ENCODE data around the gene GPR108.
A peak's percentile ranks its signal among the peaks of the same experiment; 100 is the strongest.
"Not testable (repeated sequence)": the region's sequence is repeated elsewhere in the genome, so short reads cannot be mapped to it uniquely, and the experiment has no call there.

Gene GPR108

GRCh38 chr19:6772028-6772865, 34.9 kb upstream of the GPR108 start, which contains the start of gene VAV1:
Gene VAV1 (plus strand): TSS chr19:6772708. CDS start chr19:6772808, 100 bp downstream.
- Histone ChIP-seq H3K9me3 (ENCODE audit: control insufficient read depth in 1 of 2, low read length in 2 of 2) (no peaks in the 10 kb centered on the region), H3K9ac (ENCODE audit: low read depth in 1 of 2, low read length in 2 of 2) (peak within 1 kb of the TSS; percentile 57 to 59), H3K4me1 (ENCODE audit: control insufficient read depth in 1 of 2, insufficient read depth in 2 of 2, low read length in 2 of 2) (peaks cover 0 to 19% of the 10 kb centered on the region in 2 donors), H3K27me3 (ENCODE audit: control insufficient read depth in 1 of 2, insufficient read depth in 2 of 2, low read length in 2 of 2) (peaks cover 0 to 4% of the 10 kb centered on the region in 2 donors), H3K36me3 (ENCODE audit: control insufficient read depth in 1 of 2, insufficient read depth in 2 of 2, low read length in 2 of 2) (no peaks in the 10 kb centered on the region), H3K4me3 (ENCODE audit: low read depth in 1 of 2, low read length in 2 of 2) (peak within 1 kb of the TSS; percentile 72 to 76), H3K27ac (ENCODE audit: low read depth, low read length) (no peak within 1 kb of the TSS)

- H3K9ac ChIP-seq (ENCODE audit: low read depth in 1 of 2, low read length in 2 of 2); H3K9me3 ChIP-seq (ENCODE audit: control insufficient read depth in 1 of 2, low read length in 2 of 2); H3K27me3 ChIP-seq (ENCODE audit: control insufficient read depth in 1 of 2, insufficient read depth in 2 of 2, low read length in 2 of 2); H3K36me3 ChIP-seq (ENCODE audit: control insufficient read depth in 1 of 2, insufficient read depth in 2 of 2, low read length in 2 of 2); H3K27ac ChIP-seq (ENCODE audit: low read depth, low read length); H3K4me3 ChIP-seq (ENCODE audit: low read depth in 1 of 2, low read length in 2 of 2): not testable (repeated sequence)
- H3K4me1 ChIP-seq (ENCODE audit: control insufficient read depth in 1 of 2, insufficient read depth in 2 of 2, low read length in 2 of 2): peaks cover 2 to 19% of the 10 kb centered on the region in 2 donors
Measured at GRCh38 chr19:6771648-6772027, 34.3 kb upstream of the GPR108 start.

- H3K27me3 ChIP-seq (ENCODE audit: control insufficient read depth in 1 of 2, insufficient read depth in 2 of 2, low read length in 2 of 2): peaks cover 0 to 4% of the 10 kb centered on the region in 2 donors
- no peak overlapping the region for H3K27ac ChIP-seq (ENCODE audit: low read depth, low read length)
- H3K9me3 ChIP-seq (ENCODE audit: control insufficient read depth in 1 of 2, low read length in 2 of 2): no peaks in the 10 kb centered on the region
- H3K4me1 ChIP-seq (ENCODE audit: control insufficient read depth in 1 of 2, insufficient read depth in 2 of 2, low read length in 2 of 2): peaks cover 16 to 22% of the 10 kb centered on the region in 2 donors
- no peak overlapping the region for H3K4me3 ChIP-seq (ENCODE audit: low read depth in 1 of 2, low read length in 2 of 2)
- H3K36me3 ChIP-seq (ENCODE audit: control insufficient read depth in 1 of 2, insufficient read depth in 2 of 2, low read length in 2 of 2): no peaks in the 10 kb centered on the region
- no peak overlapping the region for H3K9ac ChIP-seq (ENCODE audit: low read depth in 1 of 2, low read length in 2 of 2)
Measured at GRCh38 chr19:6769006-6769619, 31.7 kb upstream of the GPR108 start.

GRCh38 chr19:6768236-6768785, 30.9 kb upstream of the GPR108 start:
- H3K4me1 ChIP-seq (ENCODE audit: control insufficient read depth in 1 of 2, insufficient read depth in 2 of 2, low read length in 2 of 2): peaks cover 16 to 22% of the 10 kb centered on the region in 2 donors
- H3K9ac ChIP-seq (ENCODE audit: low read depth in 1 of 2, low read length in 2 of 2): peak overlapping the region; percentile 31 to 51
- H3K36me3 ChIP-seq (ENCODE audit: control insufficient read depth in 1 of 2, insufficient read depth in 2 of 2, low read length in 2 of 2): peaks cover 0 to 3% of the 10 kb centered on the region in 2 donors
- no peaks in the 10 kb centered on the region for H3K9me3 ChIP-seq (ENCODE audit: control insufficient read depth in 1 of 2, low read length in 2 of 2)
- H3K4me3 ChIP-seq (ENCODE audit: low read depth in 1 of 2, low read length in 2 of 2): peak overlapping the region in 1 of 2 donors; percentile 82
- peaks cover 0 to 4% of the 10 kb centered on the region in 2 donors for H3K27me3 ChIP-seq (ENCODE audit: control insufficient read depth in 1 of 2, insufficient read depth in 2 of 2, low read length in 2 of 2)
- no peak overlapping the region for H3K27ac ChIP-seq (ENCODE audit: low read depth, low read length)

- H3K9ac ChIP-seq (ENCODE audit: low read depth in 1 of 2, low read length in 2 of 2): peak within 1 kb of the TSS; percentile 89 to 91
- H3K36me3 ChIP-seq (ENCODE audit: control insufficient read depth in 1 of 2, insufficient read depth in 2 of 2, low read length in 2 of 2): peaks cover 0 to 3% of the 10 kb centered on the region in 2 donors
- peaks cover 16 to 22% of the 10 kb centered on the region in 2 donors for H3K4me1 ChIP-seq (ENCODE audit: control insufficient read depth in 1 of 2, insufficient read depth in 2 of 2, low read length in 2 of 2)
- H3K27ac ChIP-seq (ENCODE audit: low read depth, low read length): peak within 1 kb of the TSS; percentile 92
- no peaks in the 10 kb centered on the region for H3K9me3 ChIP-seq (ENCODE audit: control insufficient read depth in 1 of 2, low read length in 2 of 2)
- peak within 1 kb of the TSS; percentile 77 to 82 for H3K4me3 ChIP-seq (ENCODE audit: low read depth in 1 of 2, low read length in 2 of 2)
- H3K27me3 ChIP-seq (ENCODE audit: control insufficient read depth in 1 of 2, insufficient read depth in 2 of 2, low read length in 2 of 2): no peaks in the 10 kb centered on the region
Measured at GRCh38 chr19:6767357-6768235, 30.2 kb upstream of the GPR108 start, which contains the start of gene SH2D3A. Gene SH2D3A (minus strand): TSS chr19:6767435. CDS start chr19:6763748, 3,687 bp downstream.

- Histone ChIP-seq H3K27me3 (ENCODE audit: control insufficient read depth in 1 of 2, insufficient read depth in 2 of 2, low read length in 2 of 2) (no peaks in the 10 kb centered on the region), H3K9ac (ENCODE audit: low read depth in 1 of 2, low read length in 2 of 2) (peak overlapping the region; percentile 89 to 91), H3K9me3 (ENCODE audit: control insufficient read depth in 1 of 2, low read length in 2 of 2) (no peaks in the 10 kb centered on the region), H3K27ac (ENCODE audit: low read depth, low read length) (peak overlapping the region; percentile 92), H3K4me1 (ENCODE audit: control insufficient read depth in 1 of 2, insufficient read depth in 2 of 2, low read length in 2 of 2) (peaks cover 16 to 19% of the 10 kb centered on the region in 2 donors), H3K36me3 (ENCODE audit: control insufficient read depth in 1 of 2, insufficient read depth in 2 of 2, low read length in 2 of 2) (peaks cover 0 to 3% of the 10 kb centered on the region in 2 donors), H3K4me3 (ENCODE audit: low read depth in 1 of 2, low read length in 2 of 2) (peak overlapping the region; percentile 77 to 82)
Measured at GRCh38 chr19:6767081-6767356, 29.6 kb upstream of the GPR108 start.

- Histone ChIP-seq H3K36me3 (ENCODE audit: control insufficient read depth in 1 of 2, insufficient read depth in 2 of 2, low read length in 2 of 2) (peaks cover 0 to 3% of the 10 kb centered on the region in 2 donors), H3K4me1 (ENCODE audit: control insufficient read depth in 1 of 2, insufficient read depth in 2 of 2, low read length in 2 of 2) (peaks cover 16 to 17% of the 10 kb centered on the region in 2 donors), H3K27ac (ENCODE audit: low read depth, low read length) (peak overlapping the region; percentile 92), H3K9ac (ENCODE audit: low read depth in 1 of 2, low read length in 2 of 2) (peak overlapping the region; percentile 89 to 91), H3K27me3 (ENCODE audit: control insufficient read depth in 1 of 2, insufficient read depth in 2 of 2, low read length in 2 of 2) (no peaks in the 10 kb centered on the region), H3K4me3 (ENCODE audit: low read depth in 1 of 2, low read length in 2 of 2) (peak overlapping the region; percentile 77 to 82), H3K9me3 (ENCODE audit: control insufficient read depth in 1 of 2, low read length in 2 of 2) (no peaks in the 10 kb centered on the region)
Measured at GRCh38 chr19:6766357-6767080, 29.1 kb upstream of the GPR108 start.

- Histone ChIP-seq H3K4me1 (ENCODE audit: control insufficient read depth in 1 of 2, insufficient read depth in 2 of 2, low read length in 2 of 2) (peaks cover 16 to 17% of the 10 kb centered on the region in 2 donors), H3K27ac (ENCODE audit: low read depth, low read length) (peak overlapping the region; percentile 92), H3K27me3 (ENCODE audit: control insufficient read depth in 1 of 2, insufficient read depth in 2 of 2, low read length in 2 of 2) (no peaks in the 10 kb centered on the region), H3K36me3 (ENCODE audit: control insufficient read depth in 1 of 2, insufficient read depth in 2 of 2, low read length in 2 of 2) (peaks cover 0 to 8% of the 10 kb centered on the region in 2 donors), H3K4me3 (ENCODE audit: low read depth in 1 of 2, low read length in 2 of 2) (peak overlapping the region; percentile 77 to 82), H3K9ac (ENCODE audit: low read depth in 1 of 2, low read length in 2 of 2) (peak overlapping the region; percentile 89 to 91), H3K9me3 (ENCODE audit: control insufficient read depth in 1 of 2, low read length in 2 of 2) (no peaks in the 10 kb centered on the region)
Measured at GRCh38 chr19:6765738-6766356, 28.5 kb upstream of the GPR108 start.

GRCh38 chr19:6762253-6762797, 24.9 kb upstream of the GPR108 start:
- H3K27me3 ChIP-seq (ENCODE audit: control insufficient read depth in 1 of 2, insufficient read depth in 2 of 2, low read length in 2 of 2); H3K4me3 ChIP-seq (ENCODE audit: low read depth in 1 of 2, low read length in 2 of 2); H3K9me3 ChIP-seq (ENCODE audit: control insufficient read depth in 1 of 2, low read length in 2 of 2); H3K27ac ChIP-seq (ENCODE audit: low read depth, low read length); H3K9ac ChIP-seq (ENCODE audit: low read depth in 1 of 2, low read length in 2 of 2): not testable (repeated sequence)
- H3K4me1 ChIP-seq (ENCODE audit: control insufficient read depth in 1 of 2, insufficient read depth in 2 of 2, low read length in 2 of 2): peaks cover 10 to 16% of the 10 kb centered on the region in 2 donors
- H3K36me3 ChIP-seq (ENCODE audit: control insufficient read depth in 1 of 2, insufficient read depth in 2 of 2, low read length in 2 of 2): peaks cover 0 to 23% of the 10 kb centered on the region in 2 donors
